Hepatocyte (in vitro differentiated cells): ENCODE results near the gene KRTAP1-1.

ENCODE experiments used
- CTCF ChIP-seq: fragments of 200-600 bp; sonication (generic); IDR thresholded peaks from 2 replicates; pipeline ENCODE4 v1.5.1; 2016; ENCODE audit warnings: antibody characterized with exemption, mild to moderate bottlenecking; ENCODE audit not compliant: poor library complexity
- EZH2 ChIP-seq: fragments of 200-600 bp; sonication (generic); IDR thresholded peaks from 2 replicates; pipeline ENCODE4 v1.6.1; 2016; ENCODE audit warnings: antibody characterized with exemption, mild to moderate bottlenecking, borderline replicate concordance

DNA sequence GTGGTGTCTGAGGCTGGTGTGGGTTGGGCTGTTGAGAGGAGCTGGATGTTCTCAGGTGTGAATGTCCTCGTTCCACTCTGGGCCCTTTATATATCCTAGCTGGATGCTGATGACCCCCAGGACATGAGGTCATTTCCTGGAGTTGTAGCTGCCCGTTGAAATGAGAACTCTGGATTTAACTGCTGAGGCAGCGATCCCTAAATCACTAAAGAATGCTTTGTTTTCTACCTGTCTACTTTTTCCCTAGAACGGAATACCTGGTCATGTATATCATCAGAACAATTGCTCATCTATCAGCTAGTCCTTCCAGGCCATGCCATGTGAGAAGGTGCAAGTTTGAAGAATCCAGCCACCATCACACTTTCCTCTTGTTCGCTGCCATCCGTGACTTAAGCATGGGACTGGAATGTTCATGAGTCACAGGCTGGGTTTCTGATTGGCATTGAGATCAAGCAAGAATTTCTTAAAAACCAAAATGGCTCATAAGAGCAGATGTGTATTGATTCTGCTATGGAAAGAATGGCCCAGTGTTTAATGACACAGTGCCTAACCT is 18.9 kb upstream of the KRTAP1-1 start, which contains the start of gene KRTAP2-3:
- no peak for TF ChIP-seq CTCF
- no peak for TF ChIP-seq EZH2
